Keratinocyte (primary cell): ENCODE measurements around the gene POLD1. TPM values are rescaled to one million over a fixed set of nuclear protein-coding genes. Genes with fewer than 3 reads are reported as not detected.

Source experiments
- DNase-seq: peaks from one replicate; pipeline ENCODE4 v3.0.0-alpha.2; 2011; ENCODE audit warnings: low read depth, missing footprints, low spot score
- FAIRE-seq: peaks from 2 replicates; lab custom pipeline; 2011; peaks lifted over from hg19 to GRCh38; lab: Jason Lieb, UNC
- H2AFZ ChIP-seq: 2 replicates; pipeline ENCODE4 v1.6.0; 2012; ENCODE audit warnings: low read length, control low read depth, inconsistent platforms; ENCODE audit not compliant: control insufficient read depth
- H3K27ac ChIP-seq: 2 replicates; pipeline ENCODE4 v1.5.1; 2011; ENCODE audit warnings: low read length; ENCODE audit not compliant: control insufficient read depth, insufficient read depth
- H3K27me3 ChIP-seq: 3 replicates; pipeline ENCODE4 v1.6.0; 2011; ENCODE audit warnings: low read length; ENCODE audit not compliant: control insufficient read depth, insufficient read depth; ENCODE audit errors: extremely low read depth
- H3K36me3 ChIP-seq, 2 experiments: 2 replicates in 1 of 2; 3 replicates in 1 of 2; pipeline ENCODE4 v1.5.1; 2011; ENCODE audit warnings: low read length in 2 of 2, mild to moderate bottlenecking in 1 of 2; ENCODE audit not compliant: control insufficient read depth in 2 of 2, insufficient read depth in 2 of 2; ENCODE audit errors: extremely low read depth in 1 of 2
- H3K4me1 ChIP-seq: 3 replicates; pipeline ENCODE4 v1.5.1; 2011; ENCODE audit warnings: low read length; ENCODE audit not compliant: control insufficient read depth, insufficient read depth; ENCODE audit errors: extremely low read depth
- H3K4me2 ChIP-seq: 3 replicates; pipeline ENCODE4 v1.6.0; 2011; ENCODE audit warnings: low read depth, low read length; ENCODE audit not compliant: control insufficient read depth, insufficient read depth; ENCODE audit errors: extremely low read depth
- H3K4me3 ChIP-seq, 3 experiments: fragments of 200-600 bp in 1 of 3; sonication (generic) in 1 of 3; 2 replicates in 2 of 3; 3 replicates in 1 of 3; pipeline ENCODE4 v1.5.1; 2011 to 2016; ENCODE audit warnings: low read length in 3 of 3, mild to moderate bottlenecking in 3 of 3, control low read depth in 2 of 3, inconsistent platforms in 1 of 3, low read depth in 1 of 3, mixed read lengths in 1 of 3, mixed run types in 1 of 3, moderate library complexity in 1 of 3; ENCODE audit not compliant: control insufficient read depth in 2 of 3, insufficient read depth in 2 of 3; ENCODE audit errors: extremely low read depth in 1 of 3
- H3K79me2 ChIP-seq: 2 replicates; pipeline ENCODE4 v1.6.0; 2012; ENCODE audit warnings: low read length; ENCODE audit not compliant: control insufficient read depth, insufficient read depth
- H3K9ac ChIP-seq: 3 replicates; pipeline ENCODE4 v1.6.0; 2011; ENCODE audit warnings: low read length; ENCODE audit not compliant: control insufficient read depth, insufficient read depth; ENCODE audit errors: extremely low read depth
- H3K9me1 ChIP-seq: 3 replicates; pipeline ENCODE4 v1.6.0; 2011; ENCODE audit warnings: low read length; ENCODE audit not compliant: control insufficient read depth, insufficient read depth; ENCODE audit errors: extremely low read depth
- H3K9me3 ChIP-seq: 2 replicates; pipeline ENCODE4 v1.5.1; 2012; ENCODE audit warnings: low read depth, low read length; ENCODE audit not compliant: control insufficient read depth
- H4K20me1 ChIP-seq: 3 replicates; pipeline ENCODE4 v1.6.0; 2011; ENCODE audit warnings: low read length; ENCODE audit not compliant: control insufficient read depth, insufficient read depth; ENCODE audit errors: extremely low read depth
- EZH2 ChIP-seq: IDR thresholded peaks from one replicate; pipeline ENCODE4 v1.6.1; 2012; ENCODE audit warnings: inconsistent platforms, mild to moderate bottlenecking, low read length, moderate library complexity
- dilution Hi-C: fragments of 300-500 bp; cut with MboI; formaldehyde crosslinking; loops from one replicate; pipeline ENCODE4 v1.7.0; 2020; ENCODE audit warnings: low sequenced_read_pairs; ENCODE audit not compliant: extremely low pct_ligation_motif_present
- polyA plus RNA-seq, 5 experiments: library from polyadenylated mRNA; depleted of rRNA in 3 of 5; stranded (reverse) in 3 of 5; stranded (forward) in 1 of 5; unstranded in 1 of 5; fragments of >200 nt; gene quantifications; 1 replicate in 1 of 5; 2 replicates in 3 of 5; 3 replicates in 1 of 5; pipeline versions ENCODE4 v1.2.1 to v1.2.3, GENCODE V29; 2011 to 2012; ENCODE audit warnings: missing spikeins in 2 of 5, low read depth in 1 of 5, low replicate concordance in 1 of 5
- TF ChIP-seq, protein P1 (sequence below), 3 experiments: IDR thresholded peaks in 1 of 3; conservative IDR thresholded peaks in 1 of 3; optimal IDR thresholded peaks in 1 of 3; 2 replicates in 2 of 3; 3 replicates in 1 of 3; pipeline versions ENCODE3 to v1.5.1; 2011; ENCODE audit warnings: low read length in 3 of 3, mild to moderate bottlenecking in 3 of 3, moderate library complexity in 2 of 3, control low read depth in 1 of 3, inconsistent platforms in 1 of 3; ENCODE audit not compliant: insufficient read depth in 2 of 3; ENCODE audit errors: extremely low read depth in 1 of 3

The POLD1 gene
- polyA plus RNA-seq, 1 donor (not counting 4 experiments of a cell fraction or from before 2014, with no cell fraction given), result 8.7 TPM

DNA sequence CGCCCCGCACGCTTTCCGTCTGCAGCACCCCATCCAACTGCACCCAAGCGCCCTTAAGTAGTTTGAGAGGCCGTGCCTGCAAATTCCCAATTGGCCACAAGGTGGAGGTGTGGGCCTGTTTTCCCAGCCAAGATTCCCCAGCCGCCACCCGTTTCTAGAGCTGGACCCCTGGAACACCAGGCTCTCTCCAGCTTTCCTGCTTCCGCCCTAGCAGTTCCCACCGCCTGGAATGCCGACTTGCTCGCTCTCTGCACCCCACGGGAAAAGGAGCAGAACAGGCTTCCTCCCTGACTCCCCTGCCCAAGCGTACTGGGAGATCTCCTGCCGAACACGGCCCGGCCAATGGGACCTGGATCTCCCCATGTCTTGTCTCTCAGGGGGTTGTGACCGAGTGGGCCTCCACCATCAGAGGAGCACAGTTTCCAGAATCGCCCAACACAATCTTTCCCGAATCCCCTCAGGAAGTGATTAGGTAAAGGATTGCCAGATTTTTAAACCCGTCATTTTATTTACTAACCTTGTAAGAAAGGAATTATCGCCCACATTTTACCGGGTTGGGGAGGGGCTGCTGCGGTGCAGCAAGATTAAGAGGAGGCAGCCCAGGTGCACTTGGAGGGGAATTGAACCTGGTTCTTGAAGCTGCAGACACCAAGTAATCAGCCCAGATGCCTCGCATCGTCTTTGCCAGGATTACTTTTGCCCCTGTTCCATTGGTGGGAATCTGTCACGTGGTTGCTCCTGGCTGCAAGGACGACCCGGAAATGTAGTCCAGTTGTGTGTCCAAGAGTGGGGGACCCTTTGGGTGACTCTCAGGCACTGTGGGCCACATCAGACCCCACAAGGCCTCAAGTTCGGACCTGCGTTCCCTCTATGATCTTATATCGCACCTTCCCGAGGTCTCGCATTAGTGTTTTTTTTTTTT lies 15.2 kb upstream of the POLD1 start:
- Histone ChIP-seq H3K4me3 (peak overlapping the region; percentile 48 to 95 (median 87)), H3K27me3 (no peaks in the 10 kb centered on the region), H2AFZ (peak overlapping the region; percentile 98), H3K4me2 (peak overlapping the region; percentile 99), H3K9ac (peak overlapping the region; percentile 82), H3K9me1 (no peaks in the 10 kb centered on the region), H3K9me3 (no peaks in the 10 kb centered on the region), H3K79me2 (no peaks in the 10 kb centered on the region), H4K20me1 (no peaks in the 10 kb centered on the region), H3K27ac (peak overlapping the region; percentile 61), H3K4me1 (peaks cover 6% of the 10 kb centered on the region), H3K36me3 (no peaks in the 10 kb centered on the region)
- FAIRE-seq (peak; percentile 90), DNase-seq (no peak)
- dilution Hi-C loops, result no loop called here
- TF ChIP-seq, protein P1, sequence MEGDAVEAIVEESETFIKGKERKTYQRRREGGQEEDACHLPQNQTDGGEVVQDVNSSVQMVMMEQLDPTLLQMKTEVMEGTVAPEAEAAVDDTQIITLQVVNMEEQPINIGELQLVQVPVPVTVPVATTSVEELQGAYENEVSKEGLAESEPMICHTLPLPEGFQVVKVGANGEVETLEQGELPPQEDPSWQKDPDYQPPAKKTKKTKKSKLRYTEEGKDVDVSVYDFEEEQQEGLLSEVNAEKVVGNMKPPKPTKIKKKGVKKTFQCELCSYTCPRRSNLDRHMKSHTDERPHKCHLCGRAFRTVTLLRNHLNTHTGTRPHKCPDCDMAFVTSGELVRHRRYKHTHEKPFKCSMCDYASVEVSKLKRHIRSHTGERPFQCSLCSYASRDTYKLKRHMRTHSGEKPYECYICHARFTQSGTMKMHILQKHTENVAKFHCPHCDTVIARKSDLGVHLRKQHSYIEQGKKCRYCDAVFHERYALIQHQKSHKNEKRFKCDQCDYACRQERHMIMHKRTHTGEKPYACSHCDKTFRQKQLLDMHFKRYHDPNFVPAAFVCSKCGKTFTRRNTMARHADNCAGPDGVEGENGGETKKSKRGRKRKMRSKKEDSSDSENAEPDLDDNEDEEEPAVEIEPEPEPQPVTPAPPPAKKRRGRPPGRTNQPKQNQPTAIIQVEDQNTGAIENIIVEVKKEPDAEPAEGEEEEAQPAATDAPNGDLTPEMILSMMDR (optimal IDR thresholded peaks at IDR 0.05 in 1 of 3, IDR thresholded peaks at IDR 0.05 in 1 of 3, conservative IDR thresholded peaks at IDR 0.05 in 1 of 3; ENCODE audit: extremely low read depth in 1 of 3, insufficient read depth in 2 of 3, low read length in 3 of 3), result peak; percentile 71 to 85 (median 80)
- TF ChIP-seq EZH2, result no peak

DNA sequence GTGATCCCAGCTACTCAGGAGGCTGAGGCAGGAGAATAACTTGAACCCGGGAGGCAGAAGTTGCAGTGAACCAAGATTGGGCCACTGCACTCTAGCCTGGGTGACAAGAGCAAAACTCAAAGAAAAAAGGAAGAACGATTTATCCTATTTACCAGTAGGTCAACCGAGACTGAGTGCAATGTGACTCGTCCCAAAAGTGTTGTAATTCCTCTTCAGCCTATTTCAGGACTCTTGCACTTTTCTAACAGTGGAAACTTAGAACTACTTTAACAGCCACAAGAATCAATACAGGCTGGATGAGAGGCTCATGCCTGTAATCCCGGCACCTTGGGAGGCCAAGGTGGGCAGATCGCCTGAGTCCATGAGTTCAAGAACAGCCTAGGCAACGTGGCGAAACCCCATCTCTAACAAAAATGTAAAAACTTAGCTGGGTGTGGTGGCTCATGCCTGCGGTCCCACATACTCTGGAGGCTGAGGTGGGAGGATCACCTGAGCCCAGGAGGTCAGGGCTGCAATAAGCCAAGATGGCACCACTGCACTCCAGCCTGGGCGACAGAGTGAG lies 12.2 kb upstream of the POLD1 start:
- no peaks in the 10 kb centered on the region for H3K36me3 ChIP-seq
- H3K9me1 ChIP-seq, result no peaks in the 10 kb centered on the region
- no peaks in the 10 kb centered on the region for H3K27me3 ChIP-seq
- dilution Hi-C loops, result no loop called here
- H3K4me1 ChIP-seq, result peaks cover 6% of the 10 kb centered on the region
- H3K9ac ChIP-seq, result no peak overlapping the region
- H4K20me1 ChIP-seq, result no peaks in the 10 kb centered on the region
- no peak for DNase-seq
- no peak overlapping the region for H3K4me3 ChIP-seq
- TF ChIP-seq EZH2, result no peak
- TF ChIP-seq, protein P1 (optimal IDR thresholded peaks at IDR 0.05 in 1 of 3, IDR thresholded peaks at IDR 0.05 in 1 of 3, conservative IDR thresholded peaks at IDR 0.05 in 1 of 3; ENCODE audit: extremely low read depth in 1 of 3, insufficient read depth in 2 of 3, low read length in 3 of 3), result no peak
- no peak overlapping the region for H3K4me2 ChIP-seq
- no peaks in the 10 kb centered on the region for H3K79me2 ChIP-seq
- no peak overlapping the region for H3K27ac ChIP-seq
- H2AFZ ChIP-seq, result no peak overlapping the region
- no peak for FAIRE-seq
- no peaks in the 10 kb centered on the region for H3K9me3 ChIP-seq
